Midbrain (tissue), 1 donor: ENCODE data around the gene DNM3.
A peak's percentile ranks its signal among the peaks of the same experiment; 100 is the strongest.
"Not testable (repeated sequence)": the region's sequence is repeated elsewhere in the genome, so short reads cannot be mapped to it uniquely, and the experiment has no call there.

Experiments
- DNase-seq: peaks from one replicate; lab custom pipeline; 2025; lab: John Stamatoyannopoulos, UW

DNM3 gene

DNA sequence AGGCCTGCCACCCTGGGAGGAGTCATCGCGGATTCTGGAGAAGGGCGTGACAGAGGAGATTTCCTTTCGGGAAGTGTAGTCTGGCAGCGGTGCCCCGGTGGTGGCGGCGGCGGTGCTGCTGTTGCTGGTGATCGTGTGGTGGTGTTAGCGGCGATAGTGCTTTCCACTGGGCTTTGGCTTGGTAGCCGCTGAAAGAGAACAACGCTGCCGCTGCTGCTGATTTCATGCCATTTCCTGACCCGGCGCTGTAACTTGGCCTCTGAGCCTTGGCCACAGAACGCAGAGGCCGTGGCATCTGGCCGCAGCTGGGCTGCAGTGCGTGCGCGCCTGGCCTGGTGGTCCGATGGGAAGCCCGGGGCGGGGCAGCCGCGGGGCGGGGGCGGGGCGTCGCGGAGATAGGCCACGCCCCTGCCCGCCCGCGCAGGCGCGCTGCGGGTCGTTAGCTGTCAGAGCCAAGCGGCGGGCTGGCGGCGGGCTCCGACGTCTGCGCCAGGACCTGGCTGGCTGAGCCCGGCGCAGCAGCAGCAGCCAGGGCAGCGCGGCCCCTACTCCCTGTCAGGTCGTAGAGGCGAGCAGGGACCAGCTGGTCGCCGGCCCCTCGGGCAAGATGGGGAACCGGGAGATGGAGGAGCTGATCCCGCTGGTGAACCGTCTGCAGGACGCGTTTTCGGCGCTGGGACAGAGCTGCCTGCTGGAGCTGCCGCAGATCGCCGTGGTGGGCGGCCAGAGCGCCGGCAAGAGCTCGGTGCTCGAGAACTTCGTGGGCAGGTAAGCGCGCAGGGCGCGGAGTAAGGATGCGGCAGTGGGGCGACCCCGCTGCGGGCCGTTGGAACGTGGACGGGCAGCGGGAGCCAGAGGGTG is at the start of gene DNM3:
TSS of gene DNM3 (plus strand) at position 449 of the 861 bp plus-strand sequence. CDS start at position 608, 159 bp downstream.
- peak; percentile 92 for DNase-seq

DNA sequence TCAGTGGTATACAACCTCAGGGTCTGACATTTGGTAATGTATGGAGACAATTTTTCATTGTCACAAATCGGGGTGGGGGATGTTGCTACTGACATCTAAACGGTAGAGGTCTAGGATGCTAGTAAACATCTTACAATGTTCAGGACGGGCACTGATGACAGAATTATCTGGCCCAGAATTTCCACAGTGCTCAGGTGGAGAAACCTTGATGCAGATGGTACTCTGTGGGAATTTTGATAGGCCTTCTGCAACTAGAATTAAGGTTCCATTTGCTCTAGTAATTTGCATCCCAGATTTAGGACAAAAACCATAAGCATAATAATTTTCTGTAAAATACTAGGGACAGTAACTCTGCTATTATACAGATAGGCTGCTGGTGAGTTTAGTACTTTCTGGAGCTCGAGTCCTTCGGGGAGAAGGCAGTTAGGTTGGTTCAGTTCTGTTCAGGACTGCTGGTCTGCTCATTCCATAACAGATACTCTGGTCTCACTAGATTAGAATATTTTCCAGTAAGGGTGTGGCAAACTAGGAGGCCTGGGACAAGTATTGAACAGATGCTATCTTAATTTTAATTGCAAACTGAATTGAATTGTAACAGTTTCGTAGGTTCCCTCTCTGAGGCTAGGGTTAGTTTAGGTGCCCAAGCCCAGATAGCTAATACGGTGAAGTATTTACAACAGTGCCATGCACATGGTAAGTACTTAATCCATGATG is 48.5 kb upstream of the DNM3 start:
- DNase-seq = no peak

DNA sequence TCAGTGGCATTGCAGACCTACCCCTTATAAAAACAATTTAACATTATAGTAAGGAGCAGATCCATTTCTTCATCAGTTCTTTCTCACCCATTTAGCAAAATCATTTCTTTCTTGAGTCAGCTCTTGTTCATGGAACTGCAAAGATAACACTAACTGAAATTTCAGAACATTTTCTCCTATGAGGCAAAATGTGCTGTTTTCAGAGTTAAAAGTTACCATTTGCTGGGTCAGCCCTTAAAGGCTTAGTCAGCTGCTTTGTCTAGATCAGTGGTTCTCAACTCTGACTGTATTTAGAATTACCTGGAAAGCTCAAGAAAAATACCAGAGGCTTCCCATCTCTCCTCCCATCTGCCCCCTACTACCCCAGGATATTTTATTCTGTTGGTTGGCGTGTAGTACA is 47.7 kb upstream of the DNM3 start:
- no peak for DNase-seq

DNA sequence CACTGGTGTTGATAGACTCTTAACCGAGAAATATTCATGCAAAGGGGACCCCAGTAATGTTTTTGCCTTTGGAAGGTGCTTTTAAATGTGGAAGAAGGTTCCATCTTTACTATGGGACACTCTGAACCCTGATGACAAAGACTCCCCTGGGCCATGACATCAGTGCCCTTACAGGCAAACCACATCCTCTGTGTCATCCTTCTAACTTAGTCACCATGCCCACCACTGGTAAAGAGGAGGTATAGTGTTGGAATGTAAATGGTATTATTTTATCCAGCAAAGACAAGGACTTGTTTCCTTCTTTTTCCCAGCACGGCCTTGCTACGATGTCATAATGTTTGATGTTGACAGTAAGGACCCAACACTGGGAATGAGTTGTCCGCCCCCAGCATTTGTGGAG is 47.2 kb upstream of the DNM3 start:
- DNase-seq = no peak

DNA sequence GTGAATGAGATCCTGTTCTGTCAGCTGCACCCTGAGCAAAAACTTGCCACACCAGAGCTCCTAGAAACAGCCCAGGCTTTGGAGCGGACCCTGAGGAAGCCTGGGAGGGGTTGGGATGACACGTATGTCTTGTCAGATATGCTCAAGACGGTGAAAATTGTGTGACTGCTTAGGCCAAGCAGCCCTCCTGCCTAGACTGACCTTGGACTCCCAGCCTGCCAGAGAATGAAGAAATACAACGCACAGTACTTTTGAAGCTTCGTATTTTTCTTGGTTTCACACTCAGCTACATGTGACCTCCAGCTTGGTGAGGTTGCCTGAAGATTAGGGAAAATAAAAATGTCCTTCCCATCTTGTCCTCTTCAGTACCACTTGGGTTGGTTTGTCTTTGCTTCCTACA is 44.7 kb upstream of the DNM3 start:
- DNase-seq = no peak

DNA sequence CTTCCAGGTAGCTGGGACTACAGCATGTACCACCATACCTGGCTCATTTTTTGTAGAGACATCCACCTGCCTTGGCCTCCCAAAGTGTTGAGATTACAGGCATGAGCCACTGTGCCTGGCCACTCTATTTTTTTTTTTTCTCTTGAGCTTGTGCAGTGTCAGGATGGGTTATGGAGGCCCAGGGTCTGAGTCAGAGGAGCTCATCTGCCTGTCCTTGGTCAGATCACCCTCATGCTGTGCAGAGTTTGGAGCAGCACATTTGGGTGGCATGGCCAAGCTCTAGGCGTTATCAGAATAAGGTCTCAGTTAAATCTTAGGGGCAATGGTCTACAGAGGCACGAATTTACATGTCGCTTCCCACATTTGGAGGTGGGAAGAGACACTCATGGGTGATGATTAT is 43.0 kb upstream of the DNM3 start:
- DNase-seq = no peak

DNA sequence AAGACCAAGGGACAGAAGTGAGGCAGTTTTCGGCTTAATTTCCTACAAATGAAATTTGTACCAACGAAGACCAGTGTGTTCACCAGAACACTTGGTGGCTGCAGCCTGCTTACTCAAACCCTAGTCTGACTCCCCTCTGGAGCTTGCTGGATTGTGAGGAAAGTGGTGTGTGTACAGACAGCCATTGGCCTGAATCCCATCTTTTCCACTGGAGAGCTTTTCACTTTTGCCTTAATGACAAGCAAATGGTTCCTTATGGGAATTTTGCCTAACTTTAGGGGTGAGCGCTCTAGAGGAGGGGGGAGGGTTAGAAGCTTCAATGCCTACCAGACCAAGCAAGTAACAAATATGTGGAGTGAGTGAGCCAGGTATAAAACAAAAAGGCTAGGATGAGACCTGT is 42.5 kb upstream of the DNM3 start:
- no peak for DNase-seq

DNA sequence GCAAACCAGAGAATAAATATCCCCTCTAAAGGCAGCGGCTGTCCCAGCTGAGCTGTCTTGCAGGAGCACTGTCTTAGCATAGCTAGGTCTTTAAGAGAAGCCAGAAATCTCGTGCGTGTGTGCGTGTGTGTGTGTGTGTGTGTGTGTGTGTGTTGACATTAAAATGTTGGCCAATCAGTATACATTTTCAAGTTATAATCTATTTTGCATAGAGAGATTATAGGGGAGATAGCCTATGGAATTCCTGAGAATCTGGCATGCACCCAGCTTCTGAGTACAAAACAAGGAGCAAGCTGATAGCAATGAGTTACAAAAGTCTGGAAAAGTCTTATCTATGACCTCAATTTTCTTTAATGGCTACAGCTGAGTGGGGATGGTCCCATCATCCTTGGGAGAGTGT is 42.1 kb upstream of the DNM3 start:
- DNase-seq = no peak

DNA sequence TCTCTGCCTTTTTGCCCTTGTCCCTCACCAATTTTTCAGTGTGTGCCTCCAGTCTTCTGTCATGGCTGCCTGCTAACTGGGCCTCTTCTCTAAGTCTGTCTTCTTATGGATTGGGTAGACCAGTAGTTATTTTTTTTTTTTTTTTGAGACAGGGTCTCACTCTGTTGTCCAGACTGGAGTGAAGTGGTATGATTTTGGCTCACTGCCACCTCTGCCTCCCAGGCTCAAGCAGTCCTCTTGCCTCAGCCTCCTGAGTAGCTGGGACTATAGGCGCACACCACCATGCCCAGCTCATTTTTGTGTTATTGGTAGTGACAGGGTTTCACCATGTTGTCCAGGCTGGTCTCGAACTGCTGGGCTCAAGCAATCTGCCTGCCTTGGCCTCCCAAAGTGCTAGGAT is 41.6 kb upstream of the DNM3 start:
- DNase-seq = not testable (repeated sequence)

DNA sequence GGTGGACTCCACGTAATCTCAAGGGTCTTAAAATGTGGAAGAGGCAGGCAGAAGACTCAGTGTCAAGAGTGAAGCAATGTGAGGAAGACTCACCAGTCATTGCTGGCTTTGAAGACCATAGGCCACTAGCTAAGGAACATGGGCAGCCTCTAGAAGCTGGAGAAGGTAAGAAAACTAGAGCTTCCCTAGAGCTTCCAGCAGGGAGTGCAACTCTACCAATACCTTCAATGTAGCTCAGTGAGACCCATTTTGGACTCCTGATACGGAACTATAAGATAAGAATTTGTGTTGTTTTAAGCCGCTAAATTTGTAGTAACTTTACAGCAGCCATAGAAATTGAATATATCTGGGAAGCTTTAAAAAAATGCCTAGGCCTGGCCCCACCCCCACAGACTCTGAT is 41.0 kb upstream of the DNM3 start:
- DNase-seq = no peak

DNA sequence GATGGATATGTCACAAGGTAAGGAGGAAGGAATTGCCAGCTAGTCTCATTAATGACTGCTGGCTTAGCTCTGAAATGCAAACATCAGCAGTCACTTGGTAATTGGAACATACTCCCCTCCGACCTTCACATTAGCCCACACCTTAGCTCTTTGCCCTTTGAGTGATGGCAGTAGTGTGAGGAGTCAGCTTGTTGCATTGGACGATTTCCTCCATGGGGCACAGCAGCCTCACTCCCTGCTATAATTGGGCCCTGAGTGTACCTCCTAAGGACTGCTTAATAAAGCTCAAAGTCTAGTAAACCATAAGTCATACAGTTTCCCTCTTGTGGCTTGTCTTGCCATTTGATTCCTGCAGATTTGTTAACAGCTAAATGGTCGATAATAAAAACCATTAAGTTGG is 40.4 kb upstream of the DNM3 start:
- no peak for DNase-seq

DNA sequence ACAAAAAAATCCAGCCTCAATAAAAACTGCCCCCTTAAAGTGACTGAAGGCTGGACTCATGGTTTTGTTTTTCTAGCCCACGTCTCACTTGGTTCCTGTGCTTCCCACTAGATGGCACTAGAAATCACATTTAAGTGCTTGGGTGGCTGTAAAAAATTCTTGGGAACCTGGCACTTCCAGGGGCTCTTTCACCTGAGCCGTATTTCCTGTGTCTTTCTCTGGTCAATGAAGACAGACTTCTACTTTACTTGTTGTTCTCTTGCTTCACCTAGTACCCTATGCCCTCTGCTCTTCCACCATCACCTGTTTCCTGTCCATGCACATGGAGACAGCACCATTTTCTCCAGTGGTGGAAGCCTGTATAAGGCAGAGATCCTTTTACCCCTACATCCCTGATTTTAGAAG is 39.8 kb upstream of the DNM3 start:
- peak; percentile 51 for DNase-seq

DNA sequence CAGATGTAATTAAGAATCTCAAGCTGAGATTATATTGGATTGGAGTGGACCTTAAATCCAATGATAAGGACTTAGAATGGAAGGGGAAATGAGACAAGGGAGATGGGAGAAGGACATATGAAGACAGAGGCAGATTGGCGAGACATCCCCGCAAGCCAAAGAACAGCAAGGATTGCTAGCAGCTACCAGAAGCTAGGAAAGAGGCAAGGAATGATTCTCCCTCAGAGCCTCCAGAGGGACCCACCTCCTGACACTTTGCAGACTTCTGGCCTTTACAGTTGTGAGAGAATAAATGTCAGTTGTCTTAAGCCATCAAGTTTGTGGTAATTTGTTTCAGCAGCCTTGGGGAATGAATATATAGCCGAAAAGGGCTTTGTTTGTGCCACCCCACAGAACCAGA is 39.1 kb upstream of the DNM3 start:
- no peak for DNase-seq

DNA sequence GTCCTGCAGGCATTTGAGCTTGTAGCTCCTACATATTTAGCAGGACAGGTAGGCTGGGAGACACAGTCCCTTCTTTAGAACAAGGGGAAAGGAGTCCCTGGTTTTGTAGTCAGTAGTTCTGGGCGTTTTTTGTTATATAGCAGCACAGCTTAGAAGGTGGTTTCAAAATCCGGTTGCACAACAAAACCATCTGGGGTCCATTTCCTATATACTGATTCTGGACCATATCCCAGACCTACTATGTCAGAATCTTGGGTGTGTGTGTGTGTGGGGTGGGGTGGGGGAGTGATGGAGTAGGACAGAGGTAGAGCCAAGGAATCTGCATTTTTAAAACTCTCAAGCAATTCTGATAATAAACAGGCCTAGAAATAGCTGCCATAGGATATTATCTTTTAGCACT is 38.3 kb upstream of the DNM3 start:
- DNase-seq = no peak

DNA sequence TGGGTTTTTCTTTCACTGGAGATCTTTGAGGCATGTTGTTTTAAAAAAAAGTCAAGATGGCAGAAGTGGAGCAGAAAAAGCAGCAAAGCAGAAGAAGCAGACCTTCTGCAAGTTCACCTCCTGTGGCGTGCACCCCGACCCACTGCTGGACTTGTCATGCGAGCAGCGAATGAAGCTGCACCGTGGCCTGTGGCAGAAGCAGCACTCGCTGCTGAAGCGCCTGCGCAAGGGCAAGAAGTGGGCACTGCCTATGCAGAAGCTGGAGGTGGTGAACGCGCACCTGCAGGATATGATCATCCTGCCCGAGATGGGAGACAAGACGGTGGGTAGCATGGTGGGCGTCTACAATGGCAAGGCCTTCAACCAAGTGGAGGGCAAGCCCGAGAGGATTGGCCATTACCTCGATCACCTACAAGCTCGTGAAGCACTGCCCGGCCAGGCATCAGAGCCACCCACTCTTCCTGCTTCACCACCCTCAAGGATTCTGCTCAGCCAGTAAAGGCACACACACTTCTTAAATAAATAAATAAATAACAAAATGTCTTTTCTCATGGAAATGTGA is 37.8 kb upstream of the DNM3 start:
- DNase-seq = no peak

DNA sequence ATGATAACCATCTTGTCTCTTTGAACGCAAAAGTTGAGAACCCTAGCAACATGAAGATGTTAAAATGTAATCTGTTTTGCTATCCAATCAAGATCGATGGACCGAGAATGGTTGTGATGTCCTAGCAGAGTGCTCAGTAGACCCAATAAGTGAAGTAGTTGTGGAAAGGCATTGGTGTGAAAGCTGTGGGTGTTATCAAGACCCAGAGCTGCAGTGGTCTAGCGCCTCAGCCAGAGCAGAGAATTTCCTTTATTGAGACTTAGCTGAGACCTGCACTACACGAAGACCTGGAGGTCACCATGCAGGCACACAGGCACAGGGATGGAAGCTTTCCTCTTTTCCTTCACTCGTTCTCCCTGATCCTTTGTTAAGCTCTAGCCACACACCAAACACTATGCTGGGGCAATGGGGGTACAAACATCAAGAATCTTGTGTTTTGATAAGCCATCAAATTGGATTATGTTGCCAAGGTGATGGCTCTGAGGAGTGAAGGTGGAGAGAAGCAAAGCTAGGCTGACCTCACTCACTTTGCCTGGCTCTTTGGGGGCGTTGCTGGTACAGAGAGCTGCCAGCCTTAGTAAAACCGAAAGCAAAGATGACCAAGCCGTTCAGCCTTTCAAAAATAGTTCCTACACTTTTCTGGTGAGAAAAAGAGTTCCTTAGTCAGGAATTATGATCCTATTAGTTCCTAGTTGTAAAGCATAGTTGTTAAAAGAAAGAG is 35.7 kb upstream of the DNM3 start:
- DNase-seq = peak; percentile 9

DNA sequence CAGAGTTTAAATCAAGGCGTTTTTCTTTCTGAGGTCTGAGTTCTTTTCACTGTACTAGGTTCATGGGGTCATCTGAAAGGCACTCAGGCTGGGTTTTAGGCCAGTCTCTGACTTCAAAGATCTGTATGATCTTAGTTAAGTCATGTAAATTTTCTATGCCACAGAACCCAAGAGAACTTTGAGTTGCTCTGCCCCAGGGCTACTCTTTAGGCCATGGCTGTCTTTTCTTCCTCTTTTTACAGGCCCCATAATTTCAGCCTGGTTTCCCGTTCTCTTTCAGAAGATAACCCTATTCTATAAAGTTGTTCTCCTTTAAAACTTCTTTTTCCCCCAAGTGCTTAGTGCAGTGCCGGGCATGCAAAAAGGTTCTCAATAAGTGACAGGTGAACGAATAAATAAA is 33.7 kb upstream of the DNM3 start:
- DNase-seq = no peak

DNA sequence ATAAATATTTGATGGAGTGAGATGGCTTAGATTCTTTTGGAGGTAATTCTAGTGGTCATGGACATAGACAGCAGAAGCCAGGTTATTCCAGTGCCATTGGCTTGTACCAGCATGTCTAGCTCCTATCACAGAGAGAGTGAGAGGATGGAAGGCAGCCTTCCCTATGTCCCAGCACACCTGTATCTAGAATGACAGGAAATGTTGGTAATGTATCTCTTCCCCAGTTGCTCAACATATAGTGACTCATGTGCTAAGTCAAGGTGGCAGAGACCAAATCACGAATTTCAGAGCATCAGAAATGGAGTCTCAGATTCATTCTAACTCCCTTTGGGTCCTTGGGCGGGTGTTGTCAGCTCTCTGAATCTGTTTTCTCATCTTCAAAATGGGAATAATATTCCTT is 31.5 kb upstream of the DNM3 start:
- DNase-seq = no peak

DNA sequence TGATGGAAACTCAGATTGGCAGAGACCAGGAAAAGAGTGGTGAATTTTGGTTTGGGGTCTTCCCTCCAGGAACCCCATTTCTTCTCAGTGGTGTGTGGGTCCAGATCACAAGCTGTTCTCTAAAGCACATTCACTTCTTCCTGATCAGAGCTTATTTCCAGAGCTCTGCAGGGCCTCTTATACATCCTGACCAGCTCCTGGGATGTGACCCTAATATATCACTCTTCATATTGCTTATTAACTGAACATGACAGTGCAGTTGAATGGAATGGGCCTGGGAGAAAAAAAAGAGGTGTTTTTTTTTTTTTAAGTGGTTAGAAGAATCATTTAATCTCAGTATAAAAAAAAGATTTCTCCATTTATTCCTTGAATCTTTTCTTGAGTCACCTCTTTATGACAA is 29.6 kb upstream of the DNM3 start:
- no peak for DNase-seq

DNA sequence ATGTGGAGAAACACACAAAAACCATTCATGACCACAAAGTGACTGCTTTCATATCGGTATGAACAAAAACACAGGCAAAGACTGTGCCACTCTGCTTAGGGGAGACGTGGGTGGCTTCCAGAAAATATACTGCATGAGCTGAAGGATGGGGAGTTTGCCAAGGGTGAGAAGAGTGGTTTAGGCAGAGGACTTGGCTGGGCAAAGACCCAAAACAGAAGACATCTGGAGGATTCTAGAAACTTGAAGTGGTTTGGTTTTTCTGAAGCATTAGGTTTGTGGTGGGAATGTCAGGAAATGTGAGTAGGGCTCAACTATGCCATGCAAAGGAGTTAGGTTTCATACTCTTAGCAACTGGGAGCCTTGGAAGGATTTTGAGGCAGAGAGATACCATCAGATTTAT is 26.6 kb upstream of the DNM3 start:
- DNase-seq = no peak

DNA sequence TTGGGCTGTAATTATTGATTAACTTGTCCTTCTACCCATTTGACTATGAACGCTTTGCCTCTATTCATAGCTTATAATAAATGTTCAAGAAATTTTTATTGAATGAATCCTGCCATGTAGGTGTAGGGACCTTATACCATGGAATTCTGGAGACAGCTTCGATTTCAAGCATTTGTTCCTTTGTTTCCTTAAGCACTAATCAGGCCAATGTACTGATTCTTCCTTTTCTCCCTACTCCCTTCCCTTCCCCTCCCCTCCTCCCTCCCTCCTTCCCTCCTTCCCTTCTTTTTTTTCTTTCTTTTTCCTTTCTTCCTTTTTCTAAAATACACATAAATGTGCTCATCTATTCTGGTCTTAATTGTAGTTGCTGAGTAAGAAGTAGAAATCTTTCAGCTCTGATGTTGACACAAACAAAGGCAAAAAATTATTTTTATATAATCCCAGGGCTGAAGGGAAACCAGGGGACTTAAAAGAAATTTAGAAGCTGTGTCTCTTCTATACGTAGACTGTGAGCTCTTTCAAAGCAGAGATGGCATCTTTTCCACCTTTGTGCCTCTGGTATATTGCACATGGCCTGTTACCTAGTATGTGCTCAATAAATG is 24.9 kb upstream of the DNM3 start:
- no peak for DNase-seq
